Left cardiac atrium (tissue), 4 donors: Measurements from ENCODE around the gene ARMC9. TPM values are rescaled to one million over a fixed set of nuclear protein-coding genes. Genes with fewer than 3 reads are reported as not detected.

ENCODE experiments used
- ATAC-seq, 2 donors: fragments of 200-7000 bp; cut with Tn5 transposase; one replicate each; pipeline ENCODE4 v1.9.1; 2020; ENCODE audit warnings: mild to moderate bottlenecking in 2 of 2, moderate library complexity in 2 of 2
- DNase-seq: peaks from one replicate; pipeline ENCODE4 v3.0.0-alpha.2; 2020
- intact Hi-C, 2 donors: fragments of 100-400 bp; cut with DNase I; formaldehyde crosslinking; loops; one replicate each; pipeline versions ENCODE4 v1.14.1 to v1.15.1; 2022 to 2023
- total RNA-seq, 2 donors: library from RNA; stranded (reverse); fragmentation: NEBNext Ultra II Directional; extraction: Animal tissue kit (Norgen Biotek cat#: 25700); gene quantifications; one replicate each; pipeline ENCODE4 v1.2.1, GENCODE V29; 2021
- donor health status: DM: no; HTN: yes; CAD: no.
- donor health status: DM: no; HTN: yes; CAD: no; lungs with severe emphysema.
- donor health status: DM: yes; HTN: yes; CAD: no.
- donor health status: Dilated cardiomyopathy.

Gene ARMC9
- total RNA-seq, 2 donors from 2014 or later = 3.0 to 5.9 TPM

DNA sequence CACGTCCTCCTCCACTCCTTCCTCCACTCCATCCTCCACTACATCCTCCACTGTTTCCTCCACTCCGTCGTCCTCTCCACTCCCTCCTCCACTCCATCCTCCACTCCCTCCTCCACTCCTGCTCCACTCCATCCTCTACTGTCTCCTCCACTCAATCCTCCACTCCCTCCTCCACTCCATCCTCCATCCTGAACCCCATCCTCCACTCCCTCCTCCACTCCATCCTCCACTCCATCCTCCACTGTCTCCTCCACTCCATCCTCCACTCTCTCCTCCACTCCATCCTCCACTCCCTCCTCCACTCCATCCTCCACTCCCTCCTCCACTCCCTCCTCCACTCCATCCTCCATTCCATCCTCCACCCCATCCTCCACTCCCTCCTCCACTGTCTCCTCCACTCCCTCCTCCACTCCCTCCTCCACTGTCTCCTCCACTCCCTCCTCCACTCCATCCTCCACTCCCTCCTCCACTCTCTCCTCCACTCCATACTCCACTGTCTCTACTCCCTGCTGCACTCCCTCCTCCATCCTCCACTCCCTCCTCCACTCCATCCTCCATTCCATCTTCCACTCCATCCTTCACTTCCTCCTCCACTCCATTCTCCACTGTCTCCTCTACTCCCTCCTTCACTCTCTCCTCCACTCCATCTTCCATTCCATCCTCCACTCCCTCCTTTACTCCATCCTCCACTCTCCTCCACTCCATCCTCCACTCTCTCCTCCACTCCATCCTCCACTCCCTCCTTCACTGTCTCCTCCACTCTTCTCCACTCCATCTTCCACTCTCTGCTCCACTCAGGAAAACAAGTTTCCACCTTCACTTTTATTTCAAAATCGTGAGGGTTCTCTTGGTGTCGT is 182.8 kb downstream of the ARMC9 start:
- intact Hi-C loops = no loop called here
- DNase-seq = no peak
- ATAC-seq = no peak

DNA sequence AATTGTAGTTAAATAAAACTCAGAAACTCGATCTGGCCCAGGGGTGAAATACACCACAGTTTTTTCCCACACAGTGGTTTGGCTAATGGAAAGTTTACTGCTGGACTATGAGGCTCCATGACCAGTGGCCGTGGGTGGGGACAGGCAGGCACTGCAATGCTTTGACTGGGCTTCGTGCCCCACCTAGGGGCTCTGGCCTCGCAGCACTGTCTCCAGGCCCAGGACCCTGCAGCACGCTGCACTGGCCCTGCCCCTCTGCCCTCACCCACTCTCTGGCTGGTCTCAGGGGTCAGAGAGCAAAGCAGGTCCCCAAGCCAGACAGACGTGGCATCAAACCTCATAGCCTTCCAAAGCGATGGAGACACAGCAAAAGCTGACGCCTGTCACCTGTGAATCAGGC is 183.7 kb downstream of the ARMC9 start:
- no peak for ATAC-seq
- no peak for DNase-seq
- intact Hi-C loops = no loop called here

DNA sequence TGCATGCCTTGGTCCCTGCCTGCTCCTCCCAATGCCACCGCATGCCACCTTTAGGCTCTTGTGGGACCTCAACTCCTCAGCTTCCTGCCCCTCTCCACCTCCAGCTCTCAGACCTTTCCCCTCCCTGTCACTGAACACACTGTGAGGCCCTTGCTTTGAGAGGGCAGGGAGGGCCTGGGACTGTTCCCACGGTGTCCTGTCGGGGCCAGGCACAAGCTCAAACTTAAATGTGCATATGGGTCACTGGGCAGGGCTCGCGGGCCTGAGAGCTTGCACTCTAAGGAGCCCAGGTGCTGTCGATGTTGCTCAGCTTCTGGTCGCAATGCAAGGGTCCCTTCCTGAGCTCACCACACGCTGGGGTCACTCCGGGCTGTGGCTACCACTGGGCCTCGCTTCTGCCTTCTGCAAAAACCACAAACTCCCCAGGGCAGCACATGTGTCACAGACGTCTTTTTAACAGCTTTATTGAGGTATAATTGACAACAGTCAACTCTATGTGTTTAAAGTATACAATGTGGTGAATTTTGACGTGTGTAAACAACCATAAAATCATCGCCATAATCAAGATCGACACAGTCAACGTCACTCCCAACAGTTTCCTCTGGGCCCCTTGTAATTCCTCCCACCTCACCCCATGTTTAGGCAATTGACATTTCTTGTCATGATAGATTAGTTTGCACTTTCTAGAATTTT is 185.1 kb downstream of the ARMC9 start:
- ATAC-seq (no peak), DNase-seq (no peak)
- intact Hi-C loops = no loop called here

DNA sequence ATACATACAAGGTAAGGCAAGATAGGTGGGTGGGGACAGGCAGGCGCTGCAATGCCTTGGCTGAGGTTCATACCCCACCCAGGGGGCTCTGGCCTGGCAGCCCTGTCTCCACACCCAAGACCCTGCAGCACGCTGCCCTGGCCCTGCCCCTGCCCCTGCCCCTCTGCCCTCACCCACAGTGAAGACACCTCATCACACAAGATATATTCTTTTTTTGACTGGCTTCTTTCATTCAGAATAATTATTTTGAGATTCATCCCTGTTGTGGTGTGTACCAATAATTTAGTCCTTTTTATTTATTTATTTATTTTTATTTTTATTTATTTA is 185.6 kb downstream of the ARMC9 start:
- intact Hi-C loops = no loop called here
- DNase-seq (no peak), ATAC-seq (no peak)

DNA sequence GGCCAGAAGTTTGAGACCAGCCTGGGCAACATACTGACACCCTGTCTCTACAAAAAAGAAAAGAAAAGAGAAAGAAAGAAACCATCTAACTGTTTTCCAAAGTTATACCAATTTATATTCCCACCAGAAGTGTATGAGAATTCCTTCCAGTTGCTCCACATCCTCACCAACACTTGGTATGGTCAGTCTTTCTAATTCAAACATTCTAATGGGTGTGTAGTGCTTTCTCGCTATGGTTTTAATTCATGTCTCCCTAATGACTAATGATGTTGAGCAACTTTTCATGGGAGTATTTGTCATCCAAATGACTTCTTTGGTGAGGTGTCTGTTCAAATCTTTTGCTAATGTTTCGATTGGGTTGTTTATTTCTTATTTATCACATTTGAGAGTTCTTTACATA is 186.5 kb downstream of the ARMC9 start:
- DNase-seq (no peak), ATAC-seq (no peak)
- intact Hi-C loops = no loop called here

DNA sequence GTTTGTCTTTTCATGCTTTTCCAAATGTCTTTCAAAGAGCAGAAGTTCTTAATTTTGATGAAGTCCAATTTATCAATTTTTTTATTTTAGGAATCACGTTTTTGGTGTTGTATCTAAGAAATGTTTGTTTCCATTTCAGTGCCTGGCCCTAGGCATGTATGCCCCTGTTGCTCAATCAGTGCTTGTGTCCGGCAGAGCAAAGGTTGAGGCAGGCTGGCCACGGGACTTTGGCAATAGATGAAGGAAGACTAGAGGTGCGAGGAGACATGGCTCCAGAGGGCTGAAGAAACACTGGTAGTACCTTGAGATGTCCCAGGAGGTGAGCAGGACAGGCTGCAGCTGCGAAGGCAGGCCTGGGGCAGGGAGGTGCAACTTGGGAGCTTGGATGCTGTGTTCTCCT is 187.0 kb downstream of the ARMC9 start:
- DNase-seq (no peak), ATAC-seq (no peak)
- intact Hi-C loops = no loop called here

DNA sequence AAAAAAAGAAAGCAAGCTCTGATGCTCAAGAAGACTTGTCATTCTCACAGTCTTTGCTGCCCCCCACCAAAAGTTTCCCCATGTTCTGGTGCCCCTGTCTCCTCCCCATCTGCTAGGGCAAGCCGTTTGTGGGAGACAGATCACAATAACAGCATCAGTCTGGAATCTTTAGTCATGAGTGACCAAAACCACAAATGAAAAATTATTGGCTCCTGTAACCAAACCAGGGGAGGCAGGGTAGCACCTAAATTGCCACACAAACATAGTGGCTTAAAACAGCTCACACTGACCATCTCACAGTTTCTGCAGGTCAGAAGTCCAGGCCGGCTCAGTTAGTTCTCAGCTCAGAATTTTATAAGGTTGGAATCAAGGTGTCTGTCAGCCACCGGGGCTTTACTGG is 188.0 kb downstream of the ARMC9 start:
- ATAC-seq (no peak), DNase-seq (no peak)
- intact Hi-C loops = no loop called here

DNA sequence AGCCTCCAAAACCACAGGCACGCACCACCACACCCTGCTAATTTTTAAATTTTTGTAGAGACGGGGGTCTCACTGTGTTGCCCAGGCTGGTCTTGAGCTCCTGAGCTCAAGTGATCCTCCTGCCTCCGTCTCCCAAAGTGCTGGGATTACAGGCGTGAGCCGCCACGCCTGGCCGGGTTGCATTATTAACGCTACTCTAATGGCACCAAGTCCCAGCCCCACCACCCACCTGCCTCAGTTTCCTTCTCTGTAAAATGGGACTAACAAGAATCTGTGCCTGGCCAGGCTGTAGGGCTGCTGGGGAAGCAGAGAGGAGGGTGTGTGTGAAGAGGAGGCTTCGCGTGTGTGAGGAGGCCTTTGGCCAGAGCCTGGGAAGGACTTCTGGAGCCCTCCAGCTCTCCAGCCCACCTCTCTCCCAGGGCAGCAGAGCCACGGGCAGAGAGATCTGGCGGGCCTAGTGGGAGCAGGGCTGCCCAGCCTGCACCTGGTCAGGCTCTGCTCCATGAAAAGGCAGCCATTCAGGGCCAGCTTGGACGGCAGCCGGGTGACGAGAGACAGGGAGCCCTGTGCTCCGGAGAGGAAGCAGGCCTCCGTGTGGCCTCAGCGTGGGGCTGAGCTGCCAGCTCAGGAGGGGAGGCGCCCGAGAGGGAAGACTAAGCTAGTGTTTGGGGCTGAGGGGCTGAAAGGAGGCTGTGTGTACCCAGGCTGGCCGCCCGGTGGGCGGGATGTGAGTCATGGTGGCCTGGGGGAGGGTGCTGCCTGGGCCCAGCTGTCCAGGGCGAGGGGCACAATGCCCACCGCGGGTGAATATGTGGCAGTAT is 189.7 kb downstream of the ARMC9 start:
- intact Hi-C loops = no loop called here
- peak; percentile 58 for DNase-seq
- peak; percentile 67 to 83 for ATAC-seq

DNA sequence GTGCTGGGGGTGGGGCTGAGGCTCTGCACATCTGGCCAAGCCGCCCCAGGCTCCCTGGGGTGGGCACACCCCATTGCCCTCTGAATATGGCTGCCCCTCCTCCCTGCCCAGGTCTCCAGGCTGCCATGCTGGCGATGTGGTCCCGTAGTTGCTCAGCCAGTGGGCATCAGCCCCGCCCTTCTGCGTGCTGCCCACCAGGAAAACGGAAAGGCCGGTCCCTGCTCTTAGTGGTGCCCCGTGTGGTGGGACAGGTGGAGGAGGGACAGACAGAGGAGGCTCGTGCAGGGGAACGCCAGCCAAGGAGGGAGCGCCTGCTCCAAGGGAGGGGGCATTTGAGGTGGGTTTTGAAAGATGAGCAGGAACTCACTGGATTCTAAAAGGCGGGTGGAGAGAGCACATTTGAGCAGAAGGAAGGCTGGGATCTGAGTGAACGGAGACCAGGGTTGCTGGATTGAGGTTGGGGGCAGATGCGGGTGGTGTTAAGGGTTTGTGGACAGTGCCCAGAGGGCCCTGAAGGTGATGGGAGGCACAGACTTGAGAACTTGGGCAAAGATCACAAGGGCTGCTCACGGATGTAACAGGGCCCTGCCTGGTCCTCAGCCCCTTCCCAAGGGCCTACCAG is 190.4 kb downstream of the ARMC9 start:
- intact Hi-C loops = no loop called here
- ATAC-seq (no peak), DNase-seq (no peak)

DNA sequence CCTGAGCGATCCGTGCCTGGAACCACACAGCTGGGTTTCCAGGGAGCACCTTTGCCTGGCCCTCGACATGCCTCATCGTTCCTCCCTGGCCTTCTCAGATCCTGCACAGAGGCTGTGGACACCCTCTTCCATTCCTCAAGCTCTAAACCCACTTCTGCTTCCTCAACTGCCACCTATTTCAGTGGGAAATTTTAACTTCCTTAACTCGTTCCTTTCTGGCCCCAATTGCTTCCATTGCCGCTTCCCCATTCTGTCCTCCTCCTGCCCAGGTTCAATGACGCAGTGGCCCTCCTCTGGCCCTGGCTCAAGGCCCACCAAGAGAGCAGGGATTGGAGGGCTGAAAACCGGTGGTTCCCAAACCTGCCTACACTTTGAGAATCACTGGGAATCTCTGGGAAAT is 192.2 kb downstream of the ARMC9 start:
- intact Hi-C loops = no loop called here
- ATAC-seq (no peak), DNase-seq (no peak)

DNA sequence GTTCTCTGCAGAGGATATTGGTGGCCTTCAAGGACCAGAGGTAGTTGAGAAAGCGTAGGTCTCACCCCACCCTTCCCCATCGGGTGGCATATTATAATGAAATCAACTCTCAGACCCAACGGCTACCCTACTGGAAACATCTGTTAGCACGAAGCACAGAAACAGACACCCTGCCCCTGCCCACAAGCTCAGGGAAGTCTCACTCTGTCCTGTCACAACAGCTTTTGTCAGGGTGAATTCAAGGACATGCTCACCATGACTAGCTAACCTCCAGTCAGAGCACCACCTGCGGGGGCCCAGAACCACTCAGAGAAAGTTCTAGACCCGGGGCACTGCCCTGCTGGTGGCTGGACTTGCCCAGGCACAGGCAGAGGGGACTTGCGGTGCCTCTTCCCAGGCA is 193.6 kb downstream of the ARMC9 start:
- intact Hi-C loops = no loop called here
- ATAC-seq (no peak), DNase-seq (no peak)

DNA sequence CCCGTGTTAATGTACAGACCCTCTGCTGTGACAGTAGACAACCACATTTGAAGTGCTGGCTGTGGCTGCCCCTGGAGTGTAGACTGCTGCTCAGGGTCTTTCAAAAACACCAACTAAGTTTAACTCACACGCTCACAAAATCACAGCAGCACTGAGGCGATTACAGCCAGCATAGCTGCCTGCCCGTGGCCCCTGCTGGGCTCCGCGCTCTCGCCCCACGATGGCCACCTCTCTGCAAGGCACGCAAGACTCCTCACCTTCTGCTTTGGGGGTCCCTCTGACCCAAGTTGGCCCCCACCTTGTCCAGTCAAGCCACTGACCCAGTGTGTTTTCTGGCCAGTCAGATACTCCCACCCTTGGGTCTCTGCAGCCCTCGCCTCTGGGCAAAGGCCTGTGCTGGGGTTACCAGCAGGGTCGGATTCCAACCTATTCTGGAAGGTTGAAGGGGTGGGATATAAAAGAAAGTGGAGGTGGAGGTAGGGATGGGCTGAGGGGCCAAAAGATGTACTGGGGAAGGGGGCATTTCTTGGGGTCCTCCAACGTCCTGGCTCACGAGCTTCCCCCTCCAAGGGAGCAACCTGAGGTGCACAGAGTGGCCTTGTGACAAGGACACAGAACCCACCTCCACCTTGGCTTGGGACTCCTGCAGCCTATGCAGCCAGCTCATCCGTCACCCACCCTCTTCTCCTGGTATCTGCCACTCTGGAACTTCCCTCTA is 194.2 kb downstream of the ARMC9 start:
- intact Hi-C loops = no loop called here
- DNase-seq (no peak), ATAC-seq (no peak)

DNA sequence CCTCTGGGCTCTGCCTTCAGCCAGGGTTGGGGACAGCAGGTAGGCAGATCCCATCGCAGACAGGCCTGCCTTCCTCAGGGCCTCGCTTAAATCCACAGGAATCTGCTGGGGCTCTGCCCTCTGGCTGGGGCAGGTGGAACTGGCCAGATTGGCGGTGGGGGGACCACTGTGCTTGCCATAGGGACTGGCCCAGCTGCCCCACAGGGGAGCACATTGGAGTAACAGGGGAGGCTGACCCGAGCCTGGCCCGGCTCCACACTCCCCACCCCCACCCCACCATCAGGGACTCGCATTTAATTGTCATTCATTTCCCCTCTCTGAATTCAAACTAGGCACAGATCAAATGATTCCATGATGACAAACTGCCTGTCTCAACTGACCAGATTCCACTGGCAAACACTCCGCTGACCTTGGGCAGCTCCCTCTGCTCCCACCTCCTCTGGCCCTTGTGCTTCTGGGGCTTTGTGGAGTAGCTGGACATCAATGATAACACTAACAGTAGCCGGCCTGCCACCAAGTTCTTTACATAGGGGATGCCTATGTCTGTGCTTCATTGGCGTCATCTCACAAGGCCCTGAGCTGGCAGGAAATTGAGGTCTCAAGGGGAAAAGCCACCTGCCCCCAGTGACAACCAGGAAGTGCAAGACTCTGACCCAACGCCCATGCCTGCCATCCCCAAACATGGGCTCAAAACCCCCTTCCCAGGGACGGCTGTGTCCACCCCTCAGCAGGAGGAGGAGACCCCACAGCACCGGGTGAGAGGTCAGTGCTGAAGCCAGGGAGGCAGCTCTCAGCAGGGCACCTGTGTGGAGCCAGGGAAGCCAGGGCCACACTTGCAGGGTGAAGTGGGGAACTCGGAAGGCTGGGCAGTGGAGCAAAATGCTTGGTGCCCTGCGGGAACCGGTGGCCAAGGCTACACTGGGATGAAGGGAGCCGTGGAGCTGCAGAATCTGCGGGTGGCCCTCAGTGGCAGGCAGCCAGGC is 195.0 kb downstream of the ARMC9 start:
- DNase-seq = no peak
- intact Hi-C loops = no loop called here

DNA sequence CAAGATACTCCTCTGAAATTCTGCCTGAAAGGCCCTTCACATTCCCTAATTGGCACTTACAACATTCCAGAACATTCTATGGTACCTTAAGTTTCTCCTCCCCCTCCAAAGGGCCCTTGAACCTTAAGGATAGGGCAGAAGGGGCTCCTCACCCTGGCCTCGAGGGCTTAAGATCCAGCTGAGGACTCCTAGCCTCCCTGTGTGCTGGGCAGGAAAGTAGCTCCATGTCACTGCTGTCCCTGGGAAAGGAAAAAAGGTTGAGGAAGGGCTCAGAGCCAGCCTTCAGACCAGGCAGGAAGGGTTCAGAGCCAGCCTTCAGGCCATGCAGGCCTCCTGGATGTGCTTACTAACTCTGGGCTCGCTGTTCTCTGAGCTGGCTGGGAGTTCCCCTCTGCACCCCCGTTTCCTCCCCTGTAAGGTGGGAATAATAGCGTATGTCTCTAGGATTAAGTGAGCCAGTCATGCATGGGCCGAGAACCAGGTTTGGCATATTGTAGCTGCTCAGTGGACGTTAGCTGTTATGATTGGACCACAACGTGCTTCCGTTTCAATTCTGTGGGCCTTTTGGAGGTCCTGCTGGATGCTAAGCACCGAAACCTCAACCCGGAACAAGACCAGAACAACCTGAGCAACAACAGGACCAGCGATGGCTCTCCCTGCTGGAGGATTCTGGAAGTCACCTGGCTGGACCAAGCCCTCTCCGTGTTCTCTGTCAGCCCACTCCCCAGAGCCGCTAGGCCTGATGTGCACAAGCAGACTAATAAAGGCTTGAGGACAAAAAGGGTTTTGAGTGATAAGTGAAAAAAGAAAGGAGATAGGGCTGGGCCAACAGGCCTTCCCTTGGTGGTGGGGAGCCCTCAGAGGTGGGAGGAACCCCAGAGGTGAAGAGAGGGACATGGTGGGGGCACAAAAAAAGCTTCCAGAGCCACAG is 196.0 kb downstream of the ARMC9 start:
- no peak for ATAC-seq
- intact Hi-C loops = loop anchor here in 1 of 2 donors (5.0 kb wide), 1 partner anchor 97 kb away; no protein-coding TSS in a partner anchor

More for the DNA sequence above, 195.0 kb downstream of the ARMC9 start:
- no peak for ATAC-seq

DNA sequence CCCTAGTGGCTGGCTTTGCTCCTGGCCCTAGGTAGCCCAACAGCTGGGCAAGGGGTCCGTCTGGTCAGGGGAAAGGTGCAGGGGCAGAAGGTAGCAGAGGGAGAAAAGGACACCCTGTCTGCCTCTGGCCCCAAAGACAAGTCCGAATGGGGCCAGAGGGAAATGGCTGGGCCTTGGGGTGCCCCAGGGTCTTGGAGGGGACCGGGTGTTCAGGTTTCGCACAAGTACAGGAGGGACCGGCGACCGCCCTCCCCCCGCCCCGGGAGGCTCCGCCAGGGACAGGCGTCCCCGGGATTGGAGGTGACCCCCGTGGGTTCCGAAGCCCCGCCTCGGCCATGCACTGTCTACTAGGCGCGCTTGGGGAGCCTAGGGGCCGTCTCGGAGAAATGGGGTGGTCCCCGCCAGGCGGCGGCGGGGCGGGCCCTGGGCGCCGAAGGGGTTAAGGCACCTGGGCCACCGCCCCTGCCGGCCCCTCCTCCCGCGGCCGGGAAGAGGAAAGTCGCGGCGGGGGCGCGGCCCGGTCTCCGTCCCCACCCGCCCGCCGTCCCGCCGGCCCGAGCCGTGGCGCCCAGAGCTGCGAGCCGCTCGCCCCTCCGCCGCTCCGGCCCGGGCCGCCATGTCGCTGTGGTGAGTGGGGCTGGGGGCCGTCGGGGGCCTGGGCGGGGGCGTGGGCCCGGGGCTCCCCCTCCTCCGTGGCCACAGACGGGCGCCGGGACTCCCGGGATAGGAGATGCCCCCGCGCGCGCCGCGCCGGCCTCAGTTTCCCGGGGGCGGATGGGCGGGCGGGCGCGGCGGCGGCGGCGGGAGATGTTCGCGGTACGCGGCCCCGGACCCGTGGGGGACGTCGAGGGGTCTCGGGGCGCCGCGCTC is 197.0 kb downstream of the ARMC9 start, which contains the start of gene B3GNT7:
B3GNT7 (plus strand) TSS at position 523 of the 870 bp plus-strand sequence; CDS start at position 617, 94 bp downstream.
- ATAC-seq (peak in 1 of 2 donors; percentile 2), DNase-seq (no peak)
- intact Hi-C loops = loop anchor here in 1 of 2 donors (5.0 kb wide), 1 partner anchor 98 kb away; no protein-coding TSS in a partner anchor

More for the DNA sequence above, 196.0 kb downstream of the ARMC9 start:
- DNase-seq = no peak
